Activated CD8-positive, alpha-beta memory T cell treated with anti-CD3 and anti-CD28 coated beads for 24 hours (primary cell): ENCODE results near the gene PNRC1.
A peak's percentile ranks its signal among the peaks of the same experiment; 100 is the strongest.
"Not testable (repeated sequence)": the region's sequence is repeated elsewhere in the genome, so short reads cannot be mapped to it uniquely, and the experiment has no call there.

Experiments used
- DNase-seq: peaks from one replicate; pipeline ENCODE4 v3.0.0-alpha.2; 2020

PNRC1 gene

GRCh38 chr6:89063881-89064280 is 16.7 kb upstream of the PNRC1 start:
- no peak for DNase-seq

- not testable (repeated sequence) for DNase-seq
Observed at GRCh38 chr6:89064931-89065330, 15.6 kb upstream of the PNRC1 start.

GRCh38 chr6:89066121-89066520 is 14.4 kb upstream of the PNRC1 start:
- DNase-seq = not testable (repeated sequence)

GRCh38 chr6:89066940-89067646 is 13.5 kb upstream of the PNRC1 start:
- DNase-seq = no peak

- DNase-seq = no peak
Observed at GRCh38 chr6:89067796-89068195, 12.8 kb upstream of the PNRC1 start.

GRCh38 chr6:89068695-89069094 is 11.9 kb upstream of the PNRC1 start:
- DNase-seq = no peak

- no peak for DNase-seq
Observed at GRCh38 chr6:89069536-89070163, 10.9 kb upstream of the PNRC1 start.

- no peak for DNase-seq
Observed at GRCh38 chr6:89071036-89071435, 9.5 kb upstream of the PNRC1 start.

- DNase-seq = no peak
Observed at GRCh38 chr6:89073014-89073620, 7.4 kb upstream of the PNRC1 start.

- no peak for DNase-seq
Observed at GRCh38 chr6:89073840-89074239, 6.7 kb upstream of the PNRC1 start.

- peak; percentile 73 for DNase-seq
Observed at GRCh38 chr6:89079511-89080234, 878 bp upstream of the PNRC1 start.

GRCh38 chr6:89081129-89081422 is 525 bp downstream of the PNRC1 start:
- no peak for DNase-seq

GRCh38 chr6:89081423-89082322 is 1.1 kb downstream of the PNRC1 start:
- peak; percentile 99 for DNase-seq

GRCh38 chr6:89082486-89082891 is 1.9 kb downstream of the PNRC1 start:
- no peak for DNase-seq

GRCh38 chr6:89084542-89084941 is 4.0 kb downstream of the PNRC1 start:
- no peak for DNase-seq

GRCh38 chr6:89084954-89085353 is 4.4 kb downstream of the PNRC1 start:
- no peak for DNase-seq

- no peak for DNase-seq
Observed at GRCh38 chr6:89085409-89086205, 5.1 kb downstream of the PNRC1 start.

- no peak for DNase-seq
Observed at GRCh38 chr6:89087881-89088280, 7.3 kb downstream of the PNRC1 start.

GRCh38 chr6:89098461-89098860 is 17.9 kb downstream of the PNRC1 start:
- no peak for DNase-seq

GRCh38 chr6:89100114-89100513 is 19.6 kb downstream of the PNRC1 start:
- DNase-seq = no peak

GRCh38 chr6:89110284-89110683 is 29.7 kb downstream of the PNRC1 start:
- DNase-seq = no peak

GRCh38 chr6:89111933-89112332 is 31.4 kb downstream of the PNRC1 start:
- no peak for DNase-seq
